NCI-H1092 (cell line): Measurements from ENCODE around the gene CFAP97D2.

ENCODE experiments used
- DNase-seq: peaks from one replicate; lab custom pipeline; 2025; lab: John Stamatoyannopoulos, UW

CFAP97D2 gene

DNA sequence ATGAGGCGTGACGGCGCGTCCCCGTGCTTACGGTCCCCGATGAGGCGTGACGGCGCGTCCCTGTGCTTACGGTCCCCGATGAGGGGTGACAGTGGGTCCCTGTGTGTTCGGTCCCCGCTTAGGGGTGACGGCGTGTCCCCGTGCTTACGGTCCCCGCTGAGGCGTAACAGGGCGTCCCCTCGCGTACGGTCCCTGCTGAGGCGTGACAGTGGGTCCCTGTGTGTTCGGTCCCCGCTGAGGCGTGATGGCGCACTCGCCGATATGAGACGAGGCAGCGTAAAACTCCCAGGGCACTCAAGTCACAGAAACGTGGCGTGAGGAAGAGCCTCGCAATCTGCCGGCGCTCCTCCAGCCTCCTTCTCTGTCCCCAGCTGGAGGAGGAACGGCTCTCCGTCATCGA, 20.9 kb downstream of the CFAP97D2 start:
- no peak for DNase-seq

DNA sequence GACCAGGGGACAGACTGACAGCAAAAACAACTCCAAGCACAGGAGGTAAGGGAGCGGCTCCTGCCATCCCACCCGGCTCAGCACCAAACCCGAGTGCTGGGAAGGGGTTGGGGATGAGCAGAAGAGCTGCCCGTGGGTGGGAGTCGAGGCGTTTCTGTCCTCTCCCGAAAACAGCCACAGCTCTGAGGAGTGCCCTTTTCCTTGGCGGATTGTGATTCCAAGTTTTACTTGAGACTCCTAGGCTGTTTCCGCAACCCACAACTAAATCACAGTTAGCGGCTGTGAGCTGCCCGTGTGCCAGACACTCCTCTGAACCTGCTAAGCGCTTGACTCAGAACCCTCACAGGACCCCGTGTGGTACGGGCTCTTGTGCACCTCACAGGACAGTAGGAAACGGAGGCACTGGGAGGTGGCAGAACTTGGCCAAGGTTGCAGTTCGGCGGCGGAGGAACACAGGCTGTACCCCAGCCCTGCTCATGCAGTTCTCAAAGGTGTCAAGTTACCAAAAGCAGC, 21.4 kb downstream of the CFAP97D2 start:
- DNase-seq = no peak

DNA sequence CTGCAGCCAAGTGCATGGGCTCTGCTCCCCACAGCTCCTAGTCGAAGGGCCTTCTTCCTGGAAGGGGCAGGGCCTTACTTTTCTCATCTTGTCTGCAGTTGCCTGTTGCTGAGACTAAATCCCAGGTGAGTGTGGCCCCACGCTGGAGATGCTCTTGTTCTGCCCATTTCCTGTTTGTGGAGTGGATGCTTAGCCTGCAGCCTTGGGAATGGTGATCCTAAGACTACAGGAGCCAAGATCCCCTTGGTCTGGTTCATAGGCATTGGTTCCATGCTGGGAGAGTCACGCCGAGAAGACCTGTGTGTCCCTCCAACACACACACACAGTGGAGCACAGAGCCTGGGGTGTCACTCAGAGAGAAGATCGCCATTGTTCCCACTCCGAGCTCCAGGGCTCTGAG, 23.5 kb downstream of the CFAP97D2 start:
- DNase-seq = no peak

DNA sequence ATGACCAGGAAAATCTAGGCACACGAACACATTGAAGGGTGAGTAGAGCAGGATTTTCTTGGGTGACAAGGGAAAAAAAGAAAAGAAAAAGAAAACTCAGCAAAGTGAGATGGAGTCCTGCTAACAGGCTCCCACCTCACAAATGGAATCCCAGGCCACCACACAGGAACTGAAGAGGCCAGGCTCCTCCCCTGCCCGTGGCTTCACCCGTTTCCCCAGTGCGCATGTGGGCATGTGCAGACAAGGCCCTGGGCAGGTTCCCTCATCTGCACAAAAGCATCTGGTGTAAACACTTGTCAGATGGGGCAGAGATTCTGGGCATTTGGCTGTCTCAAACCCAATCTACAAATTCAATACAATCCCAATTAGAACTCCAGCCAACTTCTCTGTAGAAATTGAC, 24.5 kb downstream of the CFAP97D2 start:
- no peak for DNase-seq

DNA sequence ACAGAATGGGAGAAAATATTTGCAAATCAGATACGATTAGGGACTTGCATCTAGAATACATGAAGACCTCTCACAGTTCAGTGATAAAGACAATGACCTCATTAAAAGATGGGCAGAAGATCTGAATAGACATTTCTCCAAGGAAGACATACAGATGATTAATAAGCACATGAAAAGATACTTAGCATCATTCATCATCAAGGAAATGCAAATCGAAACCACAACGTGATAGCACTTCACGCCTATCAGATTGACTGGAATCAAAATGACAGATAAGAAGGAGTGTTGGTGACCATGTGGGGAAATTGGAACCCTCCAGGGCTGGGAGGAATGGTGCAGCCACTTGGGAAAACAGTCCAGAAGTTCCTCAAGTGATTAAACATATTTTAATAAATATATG, 25.8 kb downstream of the CFAP97D2 start:
- DNase-seq = no peak

DNA sequence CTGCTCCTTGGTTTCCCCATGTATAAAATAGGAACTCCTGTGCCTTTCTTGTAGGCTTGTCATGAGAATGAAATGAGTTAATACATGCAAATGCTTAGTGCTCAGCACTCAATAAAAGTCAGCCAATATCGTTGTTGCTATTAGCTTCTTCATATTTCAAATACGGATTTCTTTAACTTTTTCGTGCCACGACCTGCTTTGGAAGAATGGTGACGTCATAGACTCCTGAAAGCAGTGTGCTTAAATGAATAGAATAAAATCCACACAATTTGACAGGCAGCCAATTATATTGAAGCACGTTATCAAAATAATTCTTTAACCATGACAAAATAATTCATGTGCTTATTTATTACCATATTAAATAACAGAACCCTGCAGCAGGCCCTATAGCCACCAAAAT, 29.1 kb downstream of the CFAP97D2 start:
- no peak for DNase-seq

DNA sequence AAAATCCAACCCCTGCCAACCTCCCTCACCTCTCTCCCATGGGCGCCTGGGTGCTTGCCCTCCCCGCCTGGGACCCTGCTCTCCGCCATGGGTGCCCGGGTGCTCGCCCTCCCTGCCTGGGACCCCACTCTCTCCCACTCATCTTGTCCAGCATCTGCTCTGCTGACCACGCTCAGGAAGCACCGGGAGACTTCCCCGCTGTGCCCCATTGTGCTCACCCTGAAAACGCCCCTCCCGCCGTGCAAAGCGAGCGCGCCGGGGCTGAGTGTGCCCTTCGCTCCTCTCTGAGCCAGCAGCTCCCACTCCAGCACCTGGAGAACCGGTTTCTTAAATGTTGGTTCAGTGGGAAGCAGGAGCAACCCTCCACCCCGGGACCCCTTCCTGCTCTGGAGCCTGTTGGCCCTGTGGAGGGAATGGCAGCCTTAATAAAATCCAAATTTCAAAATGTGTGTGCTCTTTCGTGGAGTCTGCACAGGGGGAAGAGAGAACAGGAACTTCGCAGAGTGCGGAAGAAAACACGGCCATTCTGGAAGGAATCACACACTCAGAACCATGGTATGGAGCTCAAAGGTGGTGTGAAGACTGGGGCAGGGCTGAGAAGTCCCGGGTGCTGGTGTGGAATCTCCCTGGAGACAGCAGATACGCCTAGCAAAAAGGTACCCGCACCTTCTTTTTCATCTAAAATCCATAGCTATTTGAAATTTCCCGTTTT, 32.5 kb downstream of the CFAP97D2 start:
- DNase-seq = no peak

DNA sequence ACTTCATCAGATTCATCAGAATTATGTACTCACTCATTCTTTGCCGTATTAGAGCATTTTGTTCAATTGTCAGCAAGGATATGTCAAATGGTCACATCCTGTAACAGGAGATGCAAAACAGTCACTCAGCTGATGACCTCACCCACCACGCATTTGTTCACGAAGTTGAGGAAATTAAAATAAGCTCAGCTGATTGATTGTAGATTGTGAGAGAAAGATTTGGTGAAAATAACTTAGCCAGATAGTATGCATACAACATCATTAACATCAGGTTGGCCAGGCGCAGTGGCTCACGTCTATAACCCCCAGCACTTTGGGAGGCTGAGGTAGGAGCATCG, 33.1 kb downstream of the CFAP97D2 start:
- no peak for DNase-seq

DNA sequence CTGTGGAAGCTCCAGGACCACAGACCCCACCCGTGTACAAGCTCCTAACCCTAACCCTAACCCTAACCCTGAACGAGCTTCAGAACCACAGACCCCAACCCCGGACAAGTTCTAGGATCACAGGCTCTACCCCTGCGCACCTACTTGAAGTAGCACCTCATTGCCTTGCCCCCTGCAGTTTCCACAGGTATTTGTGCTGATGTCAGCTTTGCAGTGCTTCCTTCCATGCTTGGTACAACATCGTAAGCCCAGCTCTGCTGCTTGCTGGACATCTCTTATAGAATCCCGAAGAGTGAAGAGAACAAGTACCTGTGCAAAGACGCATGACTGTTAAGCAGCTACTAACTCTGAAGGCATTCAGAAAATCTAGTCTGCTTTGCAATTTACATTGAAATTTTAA, 34.9 kb downstream of the CFAP97D2 start:
- no peak for DNase-seq

DNA sequence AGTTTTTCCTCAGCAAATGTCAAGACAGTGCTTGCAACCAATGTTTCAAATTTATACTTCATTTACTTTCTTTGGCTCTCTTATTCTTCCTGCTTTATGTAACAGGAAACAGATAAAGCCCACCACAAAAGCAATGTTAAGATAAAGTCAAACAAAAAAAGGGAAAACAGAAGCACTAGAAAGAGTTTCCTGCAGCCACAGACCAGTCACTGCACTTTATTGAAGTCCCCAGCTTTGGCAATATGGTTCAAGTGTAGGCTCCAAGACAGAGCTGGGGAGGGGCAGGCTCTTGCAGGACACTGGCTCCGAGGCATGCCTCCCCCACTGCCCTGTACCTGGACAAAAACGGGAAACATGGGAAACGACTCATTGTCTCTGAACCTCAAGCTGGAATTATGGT, 40.3 kb downstream of the CFAP97D2 start:
- DNase-seq = no peak

DNA sequence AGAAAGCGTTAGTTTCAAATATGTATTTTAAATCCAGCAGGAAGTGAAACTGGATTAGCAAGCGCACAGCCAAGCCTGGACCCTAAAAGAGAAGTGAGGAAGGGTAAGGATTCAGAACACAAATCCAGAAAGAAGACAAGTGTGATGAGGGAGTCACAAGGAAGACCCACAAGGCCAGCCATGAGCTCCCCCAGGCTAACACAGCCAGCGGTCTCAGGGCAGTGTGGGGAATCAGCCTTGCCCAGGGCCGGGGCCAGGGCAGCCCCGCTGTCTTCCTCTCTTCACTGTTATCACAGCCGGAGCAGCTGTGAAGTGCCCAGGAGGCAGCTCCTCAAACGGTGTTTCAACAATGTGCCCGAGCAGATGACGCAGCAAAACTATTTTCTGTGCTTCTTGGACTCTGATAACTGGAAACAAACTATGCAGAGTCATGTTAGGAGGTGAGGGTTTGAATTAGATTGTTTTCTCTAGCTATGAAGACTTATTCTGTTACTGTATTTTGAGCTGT, 43.5 kb downstream of the CFAP97D2 start:
- DNase-seq = no peak

DNA sequence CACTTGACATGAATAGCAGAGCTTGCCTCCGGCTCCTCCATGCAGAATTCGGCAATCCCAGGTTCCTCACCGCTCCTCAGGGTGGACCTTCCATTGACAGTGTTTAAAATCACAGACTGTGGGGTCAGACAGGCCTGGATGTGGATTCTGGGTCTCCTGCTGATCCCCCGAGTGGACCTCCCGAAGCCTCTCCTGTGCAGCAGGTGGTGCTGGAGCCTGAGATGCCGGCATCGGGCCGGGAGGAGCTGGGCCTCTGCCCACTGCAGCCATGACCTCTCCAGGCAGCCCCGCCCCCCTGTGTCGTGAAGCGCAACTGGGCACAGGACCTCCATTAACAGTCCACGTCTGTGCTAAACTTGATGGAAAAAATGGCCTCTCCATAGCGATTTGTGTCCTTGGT, 45.1 kb downstream of the CFAP97D2 start:
- no peak for DNase-seq

DNA sequence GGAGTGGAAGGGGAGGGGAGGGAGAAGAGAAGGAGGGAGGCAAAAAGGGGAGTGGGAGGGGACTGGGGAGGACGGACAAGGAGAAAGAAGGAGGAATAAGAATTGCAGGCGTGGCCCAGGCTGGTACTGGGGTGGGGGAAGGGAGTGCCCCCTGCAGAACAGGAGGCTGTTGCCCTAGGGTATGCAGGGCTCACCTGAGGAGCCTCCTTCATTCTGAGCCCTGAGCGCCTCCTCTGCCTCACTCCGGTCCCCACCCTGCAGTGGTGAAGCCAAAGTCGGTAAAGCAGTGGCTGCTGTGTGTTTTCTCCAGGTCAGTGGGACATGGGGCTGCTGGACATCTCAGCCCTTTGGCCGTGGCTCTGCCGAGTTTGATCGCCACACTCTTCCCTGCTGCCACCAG, 46.6 kb downstream of the CFAP97D2 start:
- DNase-seq = no peak

DNA sequence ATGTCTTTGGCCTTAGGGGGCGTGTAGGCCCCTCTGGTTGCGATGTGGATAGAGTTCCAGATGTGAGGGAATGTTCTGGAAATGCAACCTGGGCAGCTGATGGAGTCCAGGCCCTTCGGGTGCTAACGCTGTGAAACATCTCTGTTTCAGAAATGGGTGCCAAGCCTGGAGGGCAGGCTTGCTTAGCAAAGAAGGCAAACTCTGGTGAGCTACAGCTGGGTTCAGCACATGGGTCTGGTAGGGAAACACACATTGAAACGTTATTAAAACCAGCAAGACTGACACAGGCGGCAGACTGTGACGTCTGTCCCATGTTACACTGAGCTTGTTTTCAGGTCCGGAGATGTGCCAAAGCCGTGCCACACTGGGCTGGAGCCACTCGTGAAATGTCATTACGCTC, 47.0 kb downstream of the CFAP97D2 start:
- DNase-seq = no peak

DNA sequence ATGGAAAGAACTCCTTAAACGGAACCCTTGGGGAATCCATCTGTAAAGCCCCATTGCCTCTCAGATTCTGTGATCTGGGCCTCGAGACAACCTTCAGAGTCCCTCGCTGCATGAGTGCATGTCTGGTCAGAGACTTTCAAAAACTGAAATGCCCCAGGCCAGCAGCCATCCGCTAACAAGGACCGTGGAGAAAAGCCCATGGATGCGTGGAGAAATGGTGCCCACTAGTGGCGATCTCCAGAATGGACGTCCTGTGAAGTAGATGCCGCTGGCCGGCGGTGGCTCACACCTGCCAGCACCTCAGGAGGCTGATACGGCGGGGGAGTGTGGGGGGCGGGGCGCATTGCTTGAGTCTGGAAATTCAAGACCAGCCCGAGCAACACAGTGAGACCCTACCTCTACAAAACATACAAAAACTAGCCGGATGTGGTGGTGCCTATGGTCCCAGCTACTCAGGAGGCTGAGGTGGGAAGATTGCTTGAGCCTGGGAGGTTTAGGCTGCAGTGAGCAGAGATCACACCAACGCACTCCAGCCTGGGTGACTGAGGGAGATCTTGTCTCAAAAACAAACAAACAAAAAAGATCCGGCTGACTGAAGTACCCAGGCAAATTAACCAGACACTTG, 47.8 kb downstream of the CFAP97D2 start:
- DNase-seq = peak; percentile 59

DNA sequence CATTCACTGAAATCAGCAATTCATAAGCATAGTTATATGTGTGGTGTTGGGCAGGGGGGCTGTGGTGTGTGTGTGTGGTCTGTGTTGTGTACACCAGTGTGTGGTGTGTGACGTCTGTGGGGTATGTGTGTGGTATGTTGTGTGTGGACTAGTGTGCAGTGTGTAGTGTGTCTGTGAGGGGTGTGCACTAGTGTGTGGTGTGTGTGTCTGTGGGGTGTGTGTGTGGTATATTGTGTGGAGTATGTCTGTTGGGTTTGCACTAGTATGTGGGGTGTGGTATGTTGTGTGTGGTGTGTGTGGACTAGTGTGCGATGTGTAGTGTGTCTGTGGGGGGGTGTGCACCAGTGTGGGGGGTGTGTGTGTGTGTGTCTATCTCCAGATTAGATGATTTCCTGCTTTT, 48.5 kb downstream of the CFAP97D2 start:
- no peak for DNase-seq

DNA sequence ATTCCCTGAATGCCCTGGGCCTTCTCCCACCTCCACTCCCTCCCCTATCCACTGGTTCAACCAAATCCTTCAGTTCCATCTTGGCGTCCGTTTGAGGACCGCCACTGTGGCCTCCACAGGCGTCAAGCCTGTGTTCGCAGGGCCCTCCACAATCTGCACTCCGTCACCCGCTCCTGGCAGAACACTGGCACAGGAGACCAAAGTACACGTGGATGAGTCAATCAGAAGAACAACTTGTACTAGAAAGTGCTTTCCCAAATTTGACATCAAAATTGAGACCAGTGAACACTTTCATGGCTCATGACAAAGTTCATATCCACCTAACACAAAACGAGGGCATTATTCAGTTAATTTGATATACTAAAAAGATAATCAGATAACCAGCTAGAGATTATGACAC, 49.1 kb downstream of the CFAP97D2 start:
- no peak for DNase-seq

DNA sequence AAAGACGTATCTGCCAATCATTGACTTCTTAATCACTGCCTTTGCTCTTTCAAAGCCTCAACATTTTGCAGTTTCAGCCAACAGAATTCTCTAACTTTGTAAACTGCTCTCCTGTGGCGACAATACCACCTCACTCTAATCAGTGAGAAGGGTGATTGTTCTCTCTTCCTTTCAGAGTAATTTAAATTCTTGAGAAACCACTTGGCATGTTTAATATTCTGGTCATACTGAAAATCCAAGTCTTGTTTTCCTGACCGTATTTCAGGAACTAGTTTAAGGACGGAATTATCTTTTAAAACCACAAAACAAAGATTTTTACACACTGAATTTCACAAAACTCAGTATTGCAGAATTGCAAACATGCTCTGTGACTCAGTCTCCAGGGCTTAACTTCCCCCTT, 50.4 kb downstream of the CFAP97D2 start:
- DNase-seq = no peak

DNA sequence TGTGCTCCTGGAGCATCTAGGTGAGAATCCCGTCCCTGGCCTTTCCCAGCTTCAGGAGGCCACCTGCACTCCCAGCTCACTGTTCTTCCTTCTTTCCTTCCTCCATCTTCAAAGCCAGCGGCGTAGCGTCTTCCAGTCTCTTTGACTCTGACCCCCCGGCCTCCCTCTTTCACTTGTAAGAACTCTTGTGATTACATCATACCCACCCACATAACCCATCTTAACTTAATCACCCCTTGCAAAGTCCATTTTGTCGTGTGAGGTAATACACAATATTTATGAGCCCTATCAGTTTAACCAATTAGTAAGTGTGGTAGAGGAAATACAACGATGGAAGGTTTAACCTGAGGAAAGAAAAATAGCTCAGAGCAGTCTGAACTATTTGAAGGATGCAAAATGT, 51.1 kb downstream of the CFAP97D2 start:
- no peak for DNase-seq

DNA sequence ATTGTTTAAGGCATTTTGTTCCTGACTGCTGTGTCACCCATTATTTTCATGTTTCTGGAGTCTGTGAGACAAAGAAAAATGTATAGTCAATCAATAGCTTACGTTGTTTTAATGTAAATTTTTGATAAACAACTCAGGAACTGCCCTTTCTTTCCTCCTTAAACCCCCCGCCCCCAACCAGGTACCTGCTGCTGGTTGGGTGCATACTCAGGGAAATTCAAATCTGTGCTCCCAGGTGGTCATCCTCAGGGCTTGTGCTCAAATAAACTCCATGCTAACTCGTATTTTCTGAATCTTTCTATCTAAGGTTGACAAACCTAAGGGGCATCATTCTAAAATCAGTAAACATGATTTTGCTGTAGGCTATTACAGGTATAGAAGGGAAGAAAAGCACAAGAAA, 51.5 kb downstream of the CFAP97D2 start:
- no peak for DNase-seq

DNA sequence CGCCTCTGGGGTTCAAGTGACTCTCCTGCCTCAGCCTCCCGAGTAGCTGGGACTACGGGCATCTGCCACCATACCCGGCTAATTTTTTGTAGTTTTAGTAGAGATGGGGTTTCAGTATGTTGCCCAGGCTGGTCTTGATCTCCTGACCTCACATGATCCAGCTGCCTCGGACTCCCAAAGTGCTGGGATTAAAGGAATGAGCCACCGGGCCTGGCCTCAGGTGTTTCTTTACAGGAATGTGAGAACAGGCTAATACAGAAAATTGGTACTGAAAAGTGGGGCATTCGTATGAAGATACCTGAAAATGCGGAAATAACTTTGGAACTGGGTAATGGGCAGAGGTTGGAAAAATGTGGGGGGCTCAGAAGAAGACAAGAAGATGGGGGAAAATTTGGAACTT, 52.8 kb downstream of the CFAP97D2 start:
- no peak for DNase-seq

DNA sequence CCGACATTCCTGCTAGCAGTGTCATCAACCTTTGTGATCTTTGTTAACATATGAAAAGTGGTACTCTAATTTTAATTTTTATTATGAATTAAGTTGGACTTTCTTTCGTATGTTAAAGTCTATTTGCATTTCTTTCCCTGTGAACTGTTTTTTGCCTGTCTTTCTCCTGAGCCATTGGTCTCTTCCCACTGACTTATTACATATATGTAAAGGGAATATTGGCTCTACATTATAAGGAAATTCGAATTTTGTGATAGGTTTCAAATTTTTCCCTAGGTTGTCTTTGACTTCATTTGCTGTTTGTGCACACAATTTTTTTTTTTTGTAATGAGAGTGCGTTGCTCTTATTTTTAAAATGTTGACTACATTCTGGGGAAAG, 55.2 kb downstream of the CFAP97D2 start:
- DNase-seq = no peak

DNA sequence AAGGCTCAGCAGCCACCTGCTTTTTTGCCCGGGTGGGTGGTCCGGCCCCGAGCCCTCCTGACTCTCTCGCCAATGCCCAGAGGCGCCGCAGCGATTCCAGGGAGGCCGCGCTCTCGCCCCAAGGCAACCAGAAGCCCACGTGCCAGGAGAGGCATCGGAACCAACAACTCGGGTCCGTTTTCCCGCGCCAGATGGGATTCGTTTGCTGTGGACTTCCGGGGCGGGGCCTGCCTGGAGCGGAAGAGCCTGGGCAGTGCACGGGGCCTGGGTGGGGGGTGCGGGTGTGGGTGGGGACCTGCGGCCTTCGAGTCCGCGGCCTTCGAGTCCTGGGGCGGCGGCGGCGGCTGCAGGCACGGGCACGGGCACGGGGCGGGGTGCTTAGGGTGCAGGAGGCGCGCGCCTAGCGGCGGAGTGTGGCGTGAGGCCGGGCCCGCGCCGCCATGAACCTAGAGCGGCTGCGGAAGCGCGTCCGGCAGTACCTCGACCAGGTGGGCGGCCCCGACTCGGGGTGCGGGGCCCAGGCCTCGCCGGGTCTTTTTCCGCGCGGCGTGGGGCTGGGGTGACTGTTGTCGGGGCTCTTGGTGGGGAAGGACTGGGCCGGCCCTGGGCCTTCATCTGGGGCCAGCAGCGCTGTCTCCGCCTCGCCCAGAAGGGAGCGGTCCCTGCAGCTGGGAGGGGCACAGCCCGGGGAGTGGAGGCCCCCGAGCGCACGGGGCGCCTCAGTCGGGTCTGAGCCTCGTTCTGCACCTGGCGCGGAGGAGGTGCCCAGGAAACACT, 55.8 kb downstream of the CFAP97D2 start, which contains the start of gene CDC16:
CDC16 (plus strand) TSS at position 253 of the 777 bp plus-strand sequence; CDS start at position 441, 188 bp downstream.
- DNase-seq = peak; percentile 98
